Calu3 (cell line): ENCODE results near the gene ATP10B. TPM values are rescaled to one million over a fixed set of nuclear protein-coding genes. Genes with fewer than 3 reads are reported as not detected.

Source experiments
- BruUV-seq: library from RNA; stranded (reverse); fragments of 400-500 nt; replicated peaks from 2 replicates; lab custom pipeline; 2021; lab: Mats Ljungman, UMichigan
- CTCF ChIA-PET: fragments of 300-600 bp; sonication (Branson Sonifier 250); formaldehyde crosslinking; loops from one replicate; lab custom pipeline; 2022; ENCODE audit warnings: antibody characterized with exemption; lab: Charles Lee
- DNase-seq: peaks from one replicate; pipeline ENCODE4 v3.0.0; 2022
- H3K27ac Mint-ChIP-seq: one replicate; pipeline ENCODE4 v1.8.0; 2022; ENCODE audit warnings: mixed read lengths; ENCODE audit not compliant: unreplicated experiment
- H3K27me3 Mint-ChIP-seq: one replicate; pipeline ENCODE4 v1.8.0; 2022; ENCODE audit warnings: mixed read lengths; ENCODE audit not compliant: unreplicated experiment
- H3K36me3 Mint-ChIP-seq: one replicate; pipeline ENCODE4 v1.8.0; 2022; ENCODE audit warnings: mild to moderate bottlenecking, moderate library complexity, mixed read lengths; ENCODE audit not compliant: insufficient read depth, unreplicated experiment
- H3K4me1 Mint-ChIP-seq: one replicate; pipeline ENCODE4 v1.8.0; 2022; ENCODE audit warnings: mild to moderate bottlenecking, low read depth, mixed read lengths; ENCODE audit not compliant: unreplicated experiment
- H3K4me3 Mint-ChIP-seq: one replicate; pipeline ENCODE4 v1.8.0; 2022; ENCODE audit warnings: mild to moderate bottlenecking, low read depth, moderate library complexity, mixed read lengths; ENCODE audit not compliant: unreplicated experiment
- H3K9me3 Mint-ChIP-seq: one replicate; pipeline ENCODE4 v1.8.0; 2022; ENCODE audit warnings: low read depth, mixed read lengths; ENCODE audit not compliant: unreplicated experiment
- intact Hi-C: fragments of 100-400 bp; cut with micrococcal nuclease; formaldehyde crosslinking; loops from one replicate; pipeline ENCODE4 v1.10.0; 2022; ENCODE audit not compliant: unreplicated experiment
- total RNA-seq: library from RNA; stranded (reverse); gene quantifications from 2 replicates; pipeline ENCODE4 v1.2.3, GENCODE V29; 2022
- TF ChIP-seq, protein P1 (sequence below): fragments of 200-600 bp; IDR thresholded peaks from one replicate; pipeline ENCODE4 v1.8.0; 2022; ENCODE audit warnings: antibody characterized with exemption; ENCODE audit not compliant: unreplicated experiment

Gene ATP10B
- total RNA-seq, 1 experiment from 2014 or later = 1.4 TPM

DNA sequence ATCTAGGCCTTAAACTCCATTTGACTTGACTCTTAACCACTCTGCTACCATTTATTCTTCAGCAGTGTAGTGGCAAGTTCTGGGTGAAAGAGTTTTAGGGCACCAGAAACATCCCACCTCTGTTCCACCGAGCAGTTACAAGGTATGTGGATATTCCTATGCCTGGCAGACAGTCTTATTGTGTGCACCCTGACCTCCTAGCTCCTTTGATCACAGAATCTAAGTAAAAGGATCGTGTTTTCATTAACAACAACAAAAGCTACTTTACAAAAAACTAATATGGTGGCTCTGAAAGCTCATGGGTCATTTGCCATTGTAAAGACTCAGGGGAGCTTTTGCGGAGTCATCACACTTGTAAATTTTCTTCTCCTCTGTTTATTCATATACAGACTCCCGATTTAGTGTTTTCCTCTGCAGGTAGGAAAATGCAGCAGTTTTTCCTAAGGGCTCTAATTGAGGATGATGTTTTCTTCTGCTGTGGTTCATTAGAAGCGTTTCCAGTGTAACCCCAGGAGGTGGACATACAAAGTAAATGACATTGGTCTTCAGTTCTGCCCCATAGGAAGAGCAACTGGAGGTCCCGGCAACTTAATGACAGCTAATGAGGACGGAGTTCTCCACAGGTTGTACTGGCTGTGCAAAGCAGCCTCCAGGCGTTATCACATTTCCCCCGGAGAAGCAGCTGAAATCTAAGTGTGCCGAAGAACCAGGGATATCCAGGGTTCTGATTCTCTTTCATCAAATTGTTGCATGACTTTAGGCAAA lies 78.2 kb downstream of the ATP10B start:
- peaks cover 14% of the 10 kb centered on the region for H3K27me3 Mint-ChIP-seq
- no peak overlapping the region for H3K4me3 Mint-ChIP-seq
- no peaks in the 10 kb centered on the region for H3K4me1 Mint-ChIP-seq
- CTCF ChIA-PET = no interaction called here
- no TSS peak for BruUV-seq
- intact Hi-C loops = no loop called here
- TF ChIP-seq, protein P1, sequence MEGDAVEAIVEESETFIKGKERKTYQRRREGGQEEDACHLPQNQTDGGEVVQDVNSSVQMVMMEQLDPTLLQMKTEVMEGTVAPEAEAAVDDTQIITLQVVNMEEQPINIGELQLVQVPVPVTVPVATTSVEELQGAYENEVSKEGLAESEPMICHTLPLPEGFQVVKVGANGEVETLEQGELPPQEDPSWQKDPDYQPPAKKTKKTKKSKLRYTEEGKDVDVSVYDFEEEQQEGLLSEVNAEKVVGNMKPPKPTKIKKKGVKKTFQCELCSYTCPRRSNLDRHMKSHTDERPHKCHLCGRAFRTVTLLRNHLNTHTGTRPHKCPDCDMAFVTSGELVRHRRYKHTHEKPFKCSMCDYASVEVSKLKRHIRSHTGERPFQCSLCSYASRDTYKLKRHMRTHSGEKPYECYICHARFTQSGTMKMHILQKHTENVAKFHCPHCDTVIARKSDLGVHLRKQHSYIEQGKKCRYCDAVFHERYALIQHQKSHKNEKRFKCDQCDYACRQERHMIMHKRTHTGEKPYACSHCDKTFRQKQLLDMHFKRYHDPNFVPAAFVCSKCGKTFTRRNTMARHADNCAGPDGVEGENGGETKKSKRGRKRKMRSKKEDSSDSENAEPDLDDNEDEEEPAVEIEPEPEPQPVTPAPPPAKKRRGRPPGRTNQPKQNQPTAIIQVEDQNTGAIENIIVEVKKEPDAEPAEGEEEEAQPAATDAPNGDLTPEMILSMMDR = no peak
- DNase-seq = no peak
- H3K27ac Mint-ChIP-seq = no peak overlapping the region
- no peaks in the 10 kb centered on the region for H3K36me3 Mint-ChIP-seq
- no peaks in the 10 kb centered on the region for H3K9me3 Mint-ChIP-seq

DNA sequence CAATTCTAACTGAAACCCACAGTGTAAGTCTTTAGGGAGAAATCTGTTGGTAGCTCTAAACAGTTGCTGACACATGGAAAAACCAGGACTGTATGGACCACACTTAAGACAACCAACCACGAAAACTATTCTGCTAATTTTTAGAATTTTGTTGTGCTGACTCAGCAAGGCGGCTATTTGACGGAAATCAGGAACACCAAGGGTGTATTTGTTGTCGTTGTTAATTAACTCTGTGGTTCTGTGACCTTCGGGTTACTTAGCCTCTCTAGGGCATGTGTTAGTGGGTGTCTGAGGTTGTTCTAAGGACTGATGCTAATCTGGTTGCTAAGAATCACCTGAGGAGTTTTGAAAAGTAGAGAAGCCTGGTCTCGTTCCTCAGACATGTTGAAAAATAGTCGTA lies 79.2 kb downstream of the ATP10B start:
- CTCF ChIA-PET = no interaction called here

DNA sequence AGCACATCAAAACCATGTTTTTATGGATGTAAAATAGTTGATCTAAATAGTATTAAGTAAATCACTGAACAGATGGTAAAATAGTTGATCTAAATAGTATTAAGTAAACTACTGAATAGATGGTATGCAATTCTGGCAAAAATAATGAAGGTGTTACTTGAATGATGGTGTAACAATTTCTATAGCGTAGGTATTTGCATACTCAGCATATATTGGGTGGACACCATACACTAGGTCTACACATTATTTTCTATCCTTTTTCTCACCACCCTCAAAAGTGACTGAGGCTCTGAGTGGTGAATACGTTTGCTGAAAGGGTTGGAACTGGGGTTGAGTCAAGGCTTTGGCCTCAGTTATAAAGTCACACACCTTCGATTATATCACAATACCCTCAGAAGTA lies 81.3 kb downstream of the ATP10B start:
- Mint-ChIP-seq H3K9me3 (no peaks in the 10 kb centered on the region), H3K27ac (no peak overlapping the region), H3K27me3 (no peaks in the 10 kb centered on the region), H3K4me1 (no peaks in the 10 kb centered on the region), H3K36me3 (no peaks in the 10 kb centered on the region), H3K4me3 (no peak overlapping the region)
- TF ChIP-seq, protein P1 = no peak
- BruUV-seq = no TSS peak
- CTCF ChIA-PET = no interaction called here
- no peak for DNase-seq
- intact Hi-C loops = no loop called here

More for the DNA sequence above, 79.2 kb downstream of the ATP10B start:
- Mint-ChIP-seq H3K27me3 (peaks cover 14% of the 10 kb centered on the region), H3K4me1 (no peaks in the 10 kb centered on the region), H3K9me3 (no peaks in the 10 kb centered on the region), H3K36me3 (no peaks in the 10 kb centered on the region), H3K4me3 (no peak overlapping the region), H3K27ac (no peak overlapping the region)
- intact Hi-C loops = no loop called here
- TF ChIP-seq, protein P1 = no peak
- no peak for DNase-seq
- no TSS peak for BruUV-seq

DNA sequence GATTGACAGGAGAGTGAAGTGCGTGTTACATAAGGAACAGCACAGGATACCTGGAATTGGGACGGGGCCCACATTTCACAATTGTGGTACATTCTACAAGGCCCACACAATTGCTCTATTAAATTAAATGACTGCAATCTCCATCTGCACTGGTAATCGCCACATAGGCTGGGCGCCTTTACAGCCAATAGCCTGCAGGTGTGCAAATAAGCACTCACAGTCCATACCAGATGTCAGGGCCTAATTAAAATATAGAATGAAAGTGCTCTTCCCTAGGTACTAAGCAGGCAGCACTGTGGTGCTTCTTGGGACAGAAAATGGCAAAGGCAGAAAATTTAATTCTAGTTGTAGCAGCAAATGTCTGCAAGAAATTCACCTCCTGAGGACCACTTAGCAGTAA lies 82.7 kb downstream of the ATP10B start:
- TF ChIP-seq, protein P1 = no peak
- intact Hi-C loops = no loop called here
- no peaks in the 10 kb centered on the region for H3K36me3 Mint-ChIP-seq
- no TSS peak for BruUV-seq
- H3K9me3 Mint-ChIP-seq = no peaks in the 10 kb centered on the region
- no peak overlapping the region for H3K27ac Mint-ChIP-seq
- H3K4me1 Mint-ChIP-seq = no peaks in the 10 kb centered on the region
- no peak overlapping the region for H3K4me3 Mint-ChIP-seq
- no peaks in the 10 kb centered on the region for H3K27me3 Mint-ChIP-seq
- DNase-seq = no peak
- CTCF ChIA-PET = no interaction called here
